Left lung (tissue), 10 donors: ENCODE measurements around the gene DLG1. TPM values are rescaled to one million over a fixed set of nuclear protein-coding genes. Genes with fewer than 3 reads are reported as not detected.

Experiments
- ATAC-seq: fragments of 200-7000 bp; cut with Tn5 transposase; one replicate; pipeline ENCODE4 v1.9.1; 2020; ENCODE audit warnings: moderate library complexity
- DNase-seq, 4 donors: peaks; one replicate each; pipeline ENCODE4 v3.0.0-alpha.2; 2013 to 2020
- H3K27ac ChIP-seq, 2 donors: fragments of 200-600 bp; sonication (generic) in 1 of 2; one replicate each; pipeline versions ENCODE4 v1.5.0 to v1.8.0; 2020 to 2021
- H3K27me3 ChIP-seq, 2 donors: fragments of 200-600 bp; sonication (generic) in 1 of 2; one replicate each; pipeline versions ENCODE4 v1.5.0 to v1.8.0; 2020 to 2021
- H3K36me3 ChIP-seq, 2 donors: fragments of 200-600 bp; sonication (generic) in 1 of 2; one replicate each; pipeline versions ENCODE4 v1.5.0 to v1.8.0; 2020 to 2021
- H3K4me1 ChIP-seq, 2 donors: fragments of 200-600 bp; one replicate each; pipeline ENCODE4 v1.8.0; 2021
- H3K4me3 ChIP-seq, 2 donors: fragments of 200-600 bp; sonication (generic) in 1 of 2; one replicate each; pipeline versions ENCODE4 v1.5.0 to v1.8.0; 2020 to 2021; ENCODE audit warnings: mild to moderate bottlenecking in 1 of 2
- H3K9me3 ChIP-seq, 2 donors: fragments of 200-600 bp; sonication (generic) in 1 of 2; one replicate each; pipeline versions ENCODE4 v1.5.0 to v1.8.0; 2020 to 2021
- CTCF ChIP-seq, 2 donors: fragments of 200-600 bp; sonication (generic) in 1 of 2; IDR thresholded peaks; one replicate each; pipeline versions ENCODE4 v1.5.0 to v1.8.0; 2021; ENCODE audit warnings: antibody characterized with exemption in 2 of 2
- intact Hi-C, 2 donors: fragments of 100-400 bp; cut with DNase I; formaldehyde crosslinking; loops; one replicate each; pipeline versions ENCODE4 v1.11.2 to v1.14.2; 2022
- polyA plus RNA-seq, 6 donors: library from polyadenylated mRNA; unstranded; fragments of 120-200 nt; gene quantifications; one replicate each; pipeline ENCODE4 v1.2.1, GENCODE V29; 2013; ENCODE audit not compliant: insufficient read length in 6 of 6
- total RNA-seq, 2 donors: library from RNA; stranded (reverse); fragmentation: NEBNext Ultra II Directional; extraction: Animal tissue kit (Norgen Biotek cat#: 25700); gene quantifications; one replicate each; pipeline ENCODE4 v1.2.1, GENCODE V29; 2021
- donor health status: DM: no; HTN: yes; CAD: no.
- donor health status: DM: no; HTN: no; CAD: no.

DLG1 gene
- total and polyA plus RNA-seq, 8 donors = 71.0 to 89.9 (median 83.2) TPM

- Histone ChIP-seq H3K36me3 (no peaks in the 10 kb centered on the region), H3K9me3 (no peaks in the 10 kb centered on the region), H3K4me1 (peaks cover 0 to 17% of the 10 kb centered on the region in 2 donors), H3K27ac (no peak overlapping the region), H3K27me3 (no peaks in the 10 kb centered on the region), H3K4me3 (no peak overlapping the region)
- TF ChIP-seq CTCF (IDR thresholded peaks at IDR 0.05) = no peak
- no peak for ATAC-seq
- intact Hi-C loops = loop anchor here in 1 of 2 donors (10.0 kb wide), 1 partner anchor 173 kb away; no protein-coding TSS in a partner anchor
- DNase-seq = peak in 1 of 4 donors; percentile 57
These were observed 297.1 kb downstream of the DLG1 start for GRCh38 chr3:197001106-197001971.

GRCh38 chr3:197000211-197000610, 298.2 kb downstream of the DLG1 start:
- no peaks in the 10 kb centered on the region for H3K9me3 ChIP-seq
- H3K27ac ChIP-seq = no peak overlapping the region
- no peak for TF ChIP-seq CTCF (IDR thresholded peaks at IDR 0.05)
- peaks cover 0 to 17% of the 10 kb centered on the region in 2 donors for H3K4me1 ChIP-seq
- no peaks in the 10 kb centered on the region for H3K27me3 ChIP-seq
- DNase-seq (no peak), ATAC-seq (no peak)
- intact Hi-C loops = loop anchor here in 1 of 2 donors (10.0 kb wide), 1 partner anchor 175 kb away; no protein-coding TSS in a partner anchor
- H3K36me3 ChIP-seq = no peaks in the 10 kb centered on the region
- H3K4me3 ChIP-seq = no peak overlapping the region

- Histone ChIP-seq H3K4me1 (peaks cover 0 to 16% of the 10 kb centered on the region in 2 donors), H3K4me3 (no peak overlapping the region), H3K36me3 (no peaks in the 10 kb centered on the region), H3K27ac (no peak overlapping the region), H3K9me3 (no peaks in the 10 kb centered on the region), H3K27me3 (no peaks in the 10 kb centered on the region)
- no peak for ATAC-seq
- intact Hi-C loops = no loop called here
- DNase-seq = no peak
- no peak for TF ChIP-seq CTCF (IDR thresholded peaks at IDR 0.05)
These were observed 299.2 kb downstream of the DLG1 start for GRCh38 chr3:196998966-196999760.

- ATAC-seq = no peak
- intact Hi-C loops = no loop called here
- H3K27me3 ChIP-seq = no peaks in the 10 kb centered on the region
- H3K4me3 ChIP-seq = no peak overlapping the region
- H3K36me3 ChIP-seq = no peaks in the 10 kb centered on the region
- no peak for TF ChIP-seq CTCF (IDR thresholded peaks at IDR 0.05)
- H3K9me3 ChIP-seq = no peaks in the 10 kb centered on the region
- peaks cover 0 to 6% of the 10 kb centered on the region in 2 donors for H3K4me1 ChIP-seq
- DNase-seq = no peak
- no peak overlapping the region for H3K27ac ChIP-seq
These were observed 301.1 kb downstream of the DLG1 start for GRCh38 chr3:196997311-196997710.
